Inferior parietal cortex (tissue), 1 donor: Measurements from ENCODE around the gene GET3.
"Not testable (repeated sequence)": the region's sequence is repeated elsewhere in the genome, so short reads cannot be mapped to it uniquely, and the experiment has no call there.

Experiments used
- DNase-seq: peaks from one replicate; pipeline ENCODE4 v3.0.0-alpha.2; 2016; ENCODE audit errors: extremely low spot score

The GET3 gene

DNA sequence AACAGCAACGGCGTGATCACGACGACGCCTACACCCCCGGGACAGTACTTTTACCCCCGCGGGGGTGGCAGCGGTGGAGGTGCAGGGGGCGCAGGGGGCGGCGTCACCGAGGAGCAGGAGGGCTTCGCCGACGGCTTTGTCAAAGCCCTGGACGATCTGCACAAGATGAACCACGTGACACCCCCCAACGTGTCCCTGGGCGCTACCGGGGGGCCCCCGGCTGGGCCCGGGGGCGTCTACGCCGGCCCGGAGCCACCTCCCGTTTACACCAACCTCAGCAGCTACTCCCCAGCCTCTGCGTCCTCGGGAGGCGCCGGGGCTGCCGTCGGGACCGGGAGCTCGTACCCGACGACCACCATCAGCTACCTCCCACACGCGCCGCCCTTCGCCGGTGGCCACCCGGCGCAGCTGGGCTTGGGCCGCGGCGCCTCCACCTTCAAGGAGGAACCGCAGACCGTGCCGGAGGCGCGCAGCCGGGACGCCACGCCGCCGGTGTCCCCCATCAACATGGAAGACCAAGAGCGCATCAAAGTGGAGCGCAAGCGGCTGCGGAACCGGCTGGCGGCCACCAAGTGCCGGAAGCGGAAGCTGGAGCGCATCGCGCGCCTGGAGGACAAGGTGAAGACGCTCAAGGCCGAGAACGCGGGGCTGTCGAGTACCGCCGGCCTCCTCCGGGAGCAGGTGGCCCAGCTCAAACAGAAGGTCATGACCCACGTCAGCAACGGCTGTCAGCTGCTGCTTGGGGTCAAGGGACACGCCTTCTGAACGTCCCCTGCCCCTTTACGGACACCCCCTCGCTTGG lies 55.0 kb downstream of the GET3 start:
- peak; percentile 47 for DNase-seq

DNA sequence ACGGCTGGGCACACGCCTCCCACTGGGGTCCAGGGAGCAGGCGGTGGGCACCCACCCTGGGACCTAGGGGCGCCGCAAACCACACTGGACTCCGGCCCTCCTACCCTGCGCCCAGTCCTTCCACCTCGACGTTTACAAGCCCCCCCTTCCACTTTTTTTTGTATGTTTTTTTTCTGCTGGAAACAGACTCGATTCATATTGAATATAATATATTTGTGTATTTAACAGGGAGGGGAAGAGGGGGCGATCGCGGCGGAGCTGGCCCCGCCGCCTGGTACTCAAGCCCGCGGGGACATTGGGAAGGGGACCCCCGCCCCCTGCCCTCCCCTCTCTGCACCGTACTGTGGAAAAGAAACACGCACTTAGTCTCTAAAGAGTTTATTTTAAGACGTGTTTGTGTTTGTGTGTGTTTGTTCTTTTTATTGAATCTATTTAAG lies 55.6 kb downstream of the GET3 start:
- no peak for DNase-seq

- peak; percentile 93 for DNase-seq
These were observed 56.2 kb downstream of the GET3 start for GRCh38 chr19:12793290-12794195.

GRCh38 chr19:12794196-12794941 lies 57.1 kb downstream of the GET3 start:
- DNase-seq = no peak

- DNase-seq = no peak
These were observed 57.7 kb downstream of the GET3 start for GRCh38 chr19:12794971-12795381.

- peak; percentile 91 for DNase-seq
These were observed 59.1 kb downstream of the GET3 start for GRCh38 chr19:12796146-12797071.

GRCh38 chr19:12797141-12797587 lies 59.9 kb downstream of the GET3 start:
- DNase-seq = no peak

DNA sequence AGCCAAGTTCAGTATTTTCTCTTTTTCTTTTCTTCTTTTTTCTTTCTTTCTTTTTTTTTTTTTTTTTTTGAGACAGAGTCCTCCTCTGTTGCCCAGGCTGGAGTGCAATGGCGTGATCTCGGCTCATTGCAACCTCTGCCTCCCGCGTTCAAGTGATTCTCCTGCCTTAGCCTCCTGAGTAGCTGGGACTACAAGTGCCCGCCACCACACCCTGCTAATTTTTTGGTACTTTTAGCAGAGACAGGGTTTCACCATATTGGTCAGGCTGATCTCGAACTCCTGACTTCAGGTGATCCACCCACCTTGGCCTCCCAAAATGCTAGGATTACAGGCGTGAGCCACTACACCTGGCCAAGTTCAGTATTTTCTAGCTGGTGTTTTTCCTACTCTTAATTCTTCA lies 60.3 kb downstream of the GET3 start:
- not testable (repeated sequence) for DNase-seq
